HG03108 (cell line): ENCODE results near the gene IRX2.

Experiments
- ATAC-seq: cut with Tn5 transposase; IDR thresholded peaks from one replicate; pipeline ENCODE4 v1.9.1; 2021; ENCODE audit warnings: moderate library complexity; ENCODE audit not compliant: unreplicated experiment

IRX2 gene

DNA sequence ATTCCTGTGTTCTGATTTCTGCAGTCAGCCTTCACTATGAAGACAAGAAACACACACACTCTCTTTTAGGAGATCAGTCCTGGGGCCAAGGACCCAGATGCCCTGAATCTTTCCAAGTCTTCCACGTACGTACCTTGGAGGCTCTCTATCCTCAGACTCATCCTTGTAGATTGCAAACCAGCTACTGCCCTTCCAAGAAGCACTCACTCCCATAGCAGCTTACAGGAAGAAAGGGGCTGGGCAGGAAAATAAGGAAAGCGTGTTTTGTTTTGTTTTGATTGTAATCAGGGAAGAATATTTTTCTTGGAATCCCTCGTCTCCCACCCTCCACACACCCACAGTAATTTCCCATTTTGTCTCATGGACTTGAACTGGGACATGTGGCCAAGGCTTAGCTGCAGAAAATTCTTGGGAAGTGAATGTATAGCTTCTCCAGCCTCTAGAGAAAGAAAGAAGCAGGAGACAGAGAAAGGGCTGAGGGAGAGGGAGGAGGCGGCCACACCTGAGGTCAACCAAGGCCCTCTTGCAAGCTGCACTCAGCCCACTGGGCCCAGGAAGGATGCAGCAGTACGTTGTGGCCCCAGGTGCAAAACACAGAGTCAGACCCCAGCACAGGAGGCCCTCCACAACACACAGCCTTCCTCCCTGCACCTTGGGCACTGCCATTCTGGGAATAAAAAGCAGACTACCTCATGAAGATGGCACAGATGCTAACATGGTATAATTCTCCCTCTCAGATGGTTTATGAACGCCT is 29.9 kb downstream of the IRX2 start:
- ATAC-seq, result no peak

DNA sequence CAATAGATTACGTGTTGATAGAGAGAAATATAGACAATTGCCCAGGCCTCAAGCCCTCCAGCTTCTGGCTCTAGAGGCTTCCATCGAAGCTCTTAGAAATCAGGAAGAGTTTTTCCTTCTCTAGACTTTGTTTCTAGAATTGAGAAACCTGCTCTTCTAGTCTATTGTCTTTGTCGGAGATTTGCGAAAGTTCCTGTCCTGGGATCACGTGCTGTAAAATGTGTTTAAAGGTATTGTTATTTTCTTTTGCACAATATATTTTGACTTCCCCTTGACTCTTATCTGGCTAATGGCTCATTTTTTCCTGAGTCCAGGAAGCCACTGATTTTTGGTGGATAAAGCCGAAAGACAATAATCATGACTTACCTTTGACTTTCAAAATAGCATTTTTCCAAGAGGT is 32.1 kb downstream of the IRX2 start:
- no peak for ATAC-seq

GRCh38 chr5:2718115-2718514 is 33.4 kb downstream of the IRX2 start:
- no peak for ATAC-seq

DNA sequence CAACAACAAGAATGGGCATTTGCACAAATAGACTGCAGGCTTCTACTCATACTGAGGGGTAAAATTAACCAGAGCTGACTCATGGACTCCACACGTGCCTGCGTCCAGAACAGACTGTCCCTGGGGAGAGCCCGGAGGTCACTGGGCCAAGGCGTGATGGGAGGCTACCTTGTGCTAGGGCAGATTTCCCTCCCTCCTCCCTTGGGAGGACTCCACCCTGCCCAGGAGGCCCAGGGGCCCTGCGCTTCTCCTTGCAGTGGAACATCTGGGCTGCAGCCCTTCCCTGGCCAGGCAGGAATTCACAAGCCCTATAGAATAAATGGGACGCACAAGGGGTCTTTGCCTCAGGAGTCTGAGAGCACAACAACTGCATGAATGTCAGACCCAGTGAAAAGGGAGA is 35.6 kb downstream of the IRX2 start:
- no peak for ATAC-seq

DNA sequence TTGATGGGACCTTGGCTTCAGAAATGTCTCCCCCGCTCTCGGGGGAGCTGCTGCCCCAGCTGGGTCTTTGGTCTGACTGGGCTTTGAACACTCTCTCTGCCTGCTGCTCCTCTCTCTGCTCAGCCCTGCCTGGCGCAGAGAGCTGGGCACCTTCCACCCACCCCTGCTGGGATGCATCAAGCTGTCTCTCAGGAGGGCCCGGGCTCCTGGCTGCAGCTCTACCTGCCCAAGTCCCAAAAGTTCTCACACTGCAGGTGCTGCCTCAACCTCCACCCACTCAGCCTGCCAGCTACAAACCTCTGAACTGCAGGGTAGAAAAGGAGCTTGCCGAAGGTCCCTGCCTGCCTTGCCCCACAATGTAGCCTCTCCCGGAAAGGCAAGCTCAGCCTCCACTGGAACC is 36.7 kb downstream of the IRX2 start:
- ATAC-seq, result no peak

- no peak for ATAC-seq
Measured at GRCh38 chr5:2714026-2714425, 37.5 kb downstream of the IRX2 start.

- ATAC-seq, result no peak
Measured at GRCh38 chr5:2711446-2712425, 39.7 kb downstream of the IRX2 start.

DNA sequence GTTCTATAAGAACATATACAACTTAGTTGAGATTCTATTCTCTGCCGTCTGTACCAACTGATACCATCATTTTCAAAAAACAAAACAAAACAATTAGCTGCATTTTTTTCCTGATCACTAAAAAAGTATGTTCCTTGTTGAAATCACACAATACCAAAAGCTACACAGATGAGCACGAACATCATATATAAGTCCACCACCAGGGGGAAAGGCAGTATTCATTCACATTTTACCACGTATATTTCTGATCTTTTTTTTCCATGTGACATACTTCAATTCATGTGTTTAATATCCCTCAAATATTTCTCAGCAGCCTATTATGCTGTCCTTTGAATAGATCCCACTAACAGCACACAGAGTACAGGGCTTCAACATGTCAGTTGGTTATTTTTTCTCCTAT is 40.6 kb downstream of the IRX2 start:
- no peak for ATAC-seq

GRCh38 chr5:2709976-2710689 is 41.3 kb downstream of the IRX2 start:
- ATAC-seq, result no peak

GRCh38 chr5:2708751-2709150 is 42.7 kb downstream of the IRX2 start:
- ATAC-seq, result no peak

GRCh38 chr5:2708132-2708531 is 43.3 kb downstream of the IRX2 start:
- ATAC-seq, result no peak

- no peak for ATAC-seq
Measured at GRCh38 chr5:2705861-2706260, 45.6 kb downstream of the IRX2 start.

- ATAC-seq, result no peak
Measured at GRCh38 chr5:2704806-2705645, 46.5 kb downstream of the IRX2 start.

DNA sequence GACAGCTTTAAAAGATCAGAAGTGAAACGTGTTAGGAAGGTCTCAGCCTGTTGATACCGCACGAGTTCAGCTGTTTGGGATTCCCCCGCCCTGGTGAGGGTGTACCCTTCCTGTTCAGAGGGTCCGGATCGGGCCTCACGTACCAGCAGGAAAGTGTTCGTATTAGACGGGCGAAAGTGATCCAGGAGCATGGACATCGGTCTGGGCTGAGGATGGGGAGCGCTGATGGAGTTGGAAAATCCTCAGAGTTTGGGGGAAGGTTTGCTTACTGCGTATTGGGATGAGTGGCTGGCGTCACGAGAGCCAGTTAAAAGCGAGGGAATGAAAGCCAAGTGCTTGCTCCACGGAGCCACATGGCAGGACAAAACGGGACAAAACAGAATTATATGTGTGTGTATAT is 47.4 kb downstream of the IRX2 start:
- no peak for ATAC-seq

- ATAC-seq, result no peak
Measured at GRCh38 chr5:2703615-2704014, 47.9 kb downstream of the IRX2 start.

DNA sequence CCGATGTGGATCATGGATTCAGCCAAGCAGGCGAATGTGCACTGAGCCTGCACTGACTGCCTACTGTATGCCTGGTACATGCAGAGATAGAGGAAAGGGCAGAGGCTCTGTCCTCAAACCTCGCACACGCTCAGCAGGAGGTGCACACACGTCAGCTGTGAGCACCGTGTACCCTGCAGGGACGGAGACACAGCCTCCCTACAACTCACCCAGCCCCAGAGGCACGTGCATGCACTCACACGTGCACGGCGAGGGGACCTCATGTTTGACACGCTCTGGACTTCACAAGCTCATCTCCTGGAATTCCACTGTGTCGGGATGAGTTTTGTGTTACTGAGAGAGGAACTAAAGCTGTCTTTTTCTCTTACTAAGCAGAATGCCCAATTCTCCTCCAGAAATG is 48.4 kb downstream of the IRX2 start:
- ATAC-seq, result no peak

DNA sequence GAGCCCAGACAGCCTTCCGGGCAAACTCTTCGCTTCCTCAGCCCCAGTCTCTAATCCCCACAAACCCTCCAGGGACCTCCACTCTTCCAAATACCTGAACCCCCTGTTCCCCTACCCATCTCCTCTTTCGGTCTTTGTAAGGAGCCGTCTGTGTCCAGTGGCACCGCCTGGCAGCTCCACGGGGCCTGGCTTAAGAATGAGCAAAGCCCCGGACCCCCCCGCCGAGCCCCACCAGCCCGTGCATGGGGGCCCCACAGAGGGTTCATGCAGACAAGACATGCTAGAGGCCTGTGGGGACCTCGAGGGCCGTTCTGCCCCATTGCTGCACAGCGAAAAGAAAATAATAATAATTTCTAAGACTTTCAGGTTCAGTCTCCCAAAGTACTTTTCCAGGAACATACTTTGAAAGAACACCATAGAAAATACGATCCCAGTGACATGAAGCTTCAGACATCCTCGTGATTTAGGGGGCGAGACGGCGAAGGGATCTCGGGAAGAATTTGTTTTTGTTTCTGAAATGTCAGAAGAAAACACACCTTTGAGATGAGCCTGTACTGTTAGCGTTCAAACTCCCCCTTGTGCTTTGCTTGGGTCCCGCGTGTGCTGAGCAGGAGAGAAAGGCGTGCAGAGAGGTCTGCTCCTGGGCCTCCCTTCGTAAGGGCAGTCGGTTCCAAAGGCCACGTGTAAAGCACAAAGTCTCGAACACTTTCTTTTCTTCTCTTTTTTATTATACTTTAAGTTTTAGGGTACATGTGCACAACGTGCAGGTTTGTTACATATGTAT is 49.2 kb downstream of the IRX2 start:
- ATAC-seq, result no peak

- ATAC-seq, result no peak
Measured at GRCh38 chr5:2701592-2701991, 49.9 kb downstream of the IRX2 start.

DNA sequence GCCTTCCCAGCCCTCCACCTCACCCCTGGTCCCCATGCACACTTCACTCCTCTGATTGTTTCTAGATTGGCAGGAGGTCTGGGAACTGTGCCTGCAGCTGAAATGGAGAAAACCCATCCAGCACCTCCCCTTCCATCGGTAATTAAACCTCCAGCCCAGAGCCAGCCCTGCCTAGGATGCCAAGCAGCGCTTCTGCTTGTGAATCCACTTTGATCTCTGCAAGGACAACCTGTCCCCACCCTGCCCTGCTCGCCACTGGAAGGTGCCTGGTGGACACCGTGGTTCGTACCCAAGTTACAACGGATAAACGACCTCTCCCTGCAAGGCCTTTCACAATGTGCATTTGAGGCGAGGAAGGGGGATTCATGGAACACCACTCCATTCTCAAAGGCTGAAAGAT is 50.6 kb downstream of the IRX2 start:
- no peak for ATAC-seq

DNA sequence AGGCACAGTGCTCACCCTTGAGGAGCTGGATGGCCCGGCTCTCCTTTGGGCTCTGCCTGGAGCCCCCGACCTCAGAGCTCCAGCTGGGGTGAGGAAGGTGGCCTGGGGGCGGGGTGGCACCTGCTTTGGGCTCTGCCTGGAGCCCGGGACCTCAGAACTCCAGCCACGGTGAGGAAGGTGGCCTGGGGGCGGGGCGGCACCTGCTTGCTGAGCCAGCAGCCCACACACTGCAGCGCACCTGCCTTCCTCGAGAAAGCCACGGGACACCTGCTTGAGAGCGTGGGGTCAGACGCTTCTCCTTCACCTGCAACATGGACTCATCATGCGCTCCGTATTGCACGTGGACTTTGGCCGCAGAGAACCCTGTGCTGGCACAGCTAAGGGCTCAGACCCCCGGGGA is 51.8 kb downstream of the IRX2 start:
- ATAC-seq, result no peak
